Naive thymus-derived CD4-positive, alpha-beta T cell (primary cell): Measurements from ENCODE around the gene ESD. TPM values are rescaled to one million over a fixed set of nuclear protein-coding genes. Genes with fewer than 3 reads are reported as not detected.

Experiments
- polyA plus RNA-seq, 2 donors: library from polyadenylated mRNA; unstranded; fragments of 300-500 nt; fragmentation: Illumina TruSeq; gene quantifications; one replicate each; pipeline ENCODE4 v1.2.3, GENCODE V29; 2021
- total RNA-seq, 6 experiments: library from RNA in 5 of 6; stranded (reverse) in 5 of 6; gene quantifications; 1 replicate in 5 of 6; 2 replicates in 1 of 6; pipeline ENCODE4 v1.2.3 and lab custom pipeline; 2021 to 2026

ESD gene
- total and polyA plus RNA-seq, 7 experiments from 2014 or later = 35.3 to 182 (median 63.1) TPM

Other genes with a start within 250 kb of the ESD start
- gene LRCH1, start 244.0 kb downstream of the ESD start, total RNA-seq = 10 to 100 TPM; 13.8 to 24.2 (median 15.5) TPM
- gene LRCH1, start 244.0 kb downstream of the ESD start, polyA plus RNA-seq = 1 to 10 TPM; 4.1 to 6.4 TPM
- not detected for gene HTR2A, start 99.9 kb upstream of the ESD start, total RNA-seq
- not detected for gene HTR2A, start 99.9 kb upstream of the ESD start, polyA plus RNA-seq